ENCODE results near the gene AUH. TPM values are rescaled to one million over a fixed set of nuclear protein-coding genes. Genes with fewer than 3 reads are reported as not detected.

AUH gene
- total RNA-seq, 2 donors from 2014 or later = 71.5 to 85.8 TPM

GRCh38 chr9:91193087-91193657, 168.5 kb downstream of the AUH start:
- Mint-ChIP-seq H3K27ac (peak overlapping the region; percentile 99), H3K27me3 (ENCODE audit: low read depth) (no peaks in the 10 kb centered on the region), H3K4me3 (peak overlapping the region; percentile 78 to 87), H3K9me3 (peaks cover 5 to 15% of the 10 kb centered on the region in 2 donors), H3K4me1 (ENCODE audit: low read depth) (peaks cover 85% of the 10 kb centered on the region), H3K36me3 (ENCODE audit: insufficient read depth in 2 of 2) (peaks cover 15% of the 10 kb centered on the region in 2 donors)
- ATAC-seq (replicated peaks in 1 of 2) = peak; percentile 84 to 87
- DNase-seq = peak; percentile 90

GRCh38 chr9:91192381-91193086, 169.2 kb downstream of the AUH start:
- H3K27me3 Mint-ChIP-seq (ENCODE audit: low read depth) = no peaks in the 10 kb centered on the region
- H3K9me3 Mint-ChIP-seq = peaks cover 5 to 15% of the 10 kb centered on the region in 2 donors
- ATAC-seq (replicated peaks in 1 of 2) (no peak), DNase-seq (no peak)
- H3K4me1 Mint-ChIP-seq (ENCODE audit: low read depth) = peaks cover 81% of the 10 kb centered on the region
- H3K36me3 Mint-ChIP-seq (ENCODE audit: insufficient read depth in 2 of 2) = peaks cover 16 to 17% of the 10 kb centered on the region in 2 donors
- H3K4me3 Mint-ChIP-seq = peak overlapping the region; percentile 78 to 87
- peak overlapping the region; percentile 99 for H3K27ac Mint-ChIP-seq

GRCh38 chr9:91191411-91192380, 170.0 kb downstream of the AUH start:
- peaks cover 20 to 22% of the 10 kb centered on the region in 2 donors for H3K36me3 Mint-ChIP-seq (ENCODE audit: insufficient read depth in 2 of 2)

GRCh38 chr9:91190062-91190461, 171.7 kb downstream of the AUH start:
- no peaks in the 10 kb centered on the region for H3K27me3 Mint-ChIP-seq (ENCODE audit: low read depth)
- DNase-seq (no peak), ATAC-seq (replicated peaks in 1 of 2) (no peak)
- H3K27ac Mint-ChIP-seq = peak overlapping the region; percentile 55
- H3K4me1 Mint-ChIP-seq (ENCODE audit: low read depth) = peaks cover 80% of the 10 kb centered on the region
- peaks cover 5 to 13% of the 10 kb centered on the region in 2 donors for H3K9me3 Mint-ChIP-seq
- H3K36me3 Mint-ChIP-seq (ENCODE audit: insufficient read depth in 2 of 2) = peaks cover 20 to 22% of the 10 kb centered on the region in 2 donors
- H3K4me3 Mint-ChIP-seq = no peak overlapping the region

More at GRCh38 chr9:91191411-91192380, 170.0 kb downstream of the AUH start:
- H3K4me1 Mint-ChIP-seq (ENCODE audit: low read depth) = peaks cover 81% of the 10 kb centered on the region
- peak overlapping the region; percentile 99 for H3K27ac Mint-ChIP-seq
- H3K4me3 Mint-ChIP-seq = peak overlapping the region; percentile 54 to 79
- no peaks in the 10 kb centered on the region for H3K27me3 Mint-ChIP-seq (ENCODE audit: low read depth)
- no peak for DNase-seq
- ATAC-seq (replicated peaks in 1 of 2) = no peak
- peaks cover 5 to 15% of the 10 kb centered on the region in 2 donors for H3K9me3 Mint-ChIP-seq

- Mint-ChIP-seq H3K36me3 (ENCODE audit: insufficient read depth in 2 of 2) (peaks cover 16 to 19% of the 10 kb centered on the region in 2 donors), H3K4me3 (no peak overlapping the region), H3K27me3 (ENCODE audit: low read depth) (no peaks in the 10 kb centered on the region)
Observed at GRCh38 chr9:91188719-91189590, 172.8 kb downstream of the AUH start.

GRCh38 chr9:91187965-91188344, 173.8 kb downstream of the AUH start:
- H3K27ac Mint-ChIP-seq = peak overlapping the region; percentile 91
- no peak for ATAC-seq (replicated peaks in 1 of 2)
- no peak overlapping the region for H3K4me3 Mint-ChIP-seq
- H3K36me3 Mint-ChIP-seq (ENCODE audit: insufficient read depth in 2 of 2) = peaks cover 16 to 19% of the 10 kb centered on the region in 2 donors
- no peak for DNase-seq
- no peaks in the 10 kb centered on the region for H3K27me3 Mint-ChIP-seq (ENCODE audit: low read depth)
- H3K9me3 Mint-ChIP-seq = peaks cover 5 to 13% of the 10 kb centered on the region in 2 donors
- H3K4me1 Mint-ChIP-seq (ENCODE audit: low read depth) = peaks cover 64% of the 10 kb centered on the region

More at GRCh38 chr9:91188719-91189590, 172.8 kb downstream of the AUH start:
- Mint-ChIP-seq H3K27ac (peak overlapping the region; percentile 91), H3K9me3 (peaks cover 5 to 13% of the 10 kb centered on the region in 2 donors), H3K4me1 (ENCODE audit: low read depth) (peaks cover 71% of the 10 kb centered on the region)
- ATAC-seq (replicated peaks in 1 of 2) (no peak), DNase-seq (no peak)

GRCh38 chr9:91187311-91187964, 174.3 kb downstream of the AUH start:
- Mint-ChIP-seq H3K36me3 (ENCODE audit: insufficient read depth in 2 of 2) (peaks cover 16 to 19% of the 10 kb centered on the region in 2 donors), H3K27me3 (ENCODE audit: low read depth) (no peaks in the 10 kb centered on the region), H3K4me3 (peak overlapping the region; percentile 15 to 55), H3K9me3 (peaks cover 5 to 13% of the 10 kb centered on the region in 2 donors), H3K27ac (peak overlapping the region; percentile 85), H3K4me1 (ENCODE audit: low read depth) (peaks cover 63% of the 10 kb centered on the region)
- ATAC-seq (replicated peaks in 1 of 2) (no peak), DNase-seq (no peak)

- DNase-seq = no peak
Observed at GRCh38 chr9:91186632-91187108, 175.0 kb downstream of the AUH start.

GRCh38 chr9:91185193-91185886, 176.4 kb downstream of the AUH start:
- Mint-ChIP-seq H3K9me3 (peaks cover 5 to 11% of the 10 kb centered on the region in 2 donors), H3K27me3 (ENCODE audit: low read depth) (no peaks in the 10 kb centered on the region), H3K4me3 (no peak overlapping the region), H3K27ac (no peak overlapping the region), H3K4me1 (ENCODE audit: low read depth) (peaks cover 42% of the 10 kb centered on the region), H3K36me3 (ENCODE audit: insufficient read depth in 2 of 2) (peaks cover 16 to 19% of the 10 kb centered on the region in 2 donors)
- DNase-seq = no peak
- no peak for ATAC-seq (replicated peaks in 1 of 2)

More at GRCh38 chr9:91186632-91187108, 175.0 kb downstream of the AUH start:
- H3K4me3 Mint-ChIP-seq = peak overlapping the region; percentile 15 to 55
- H3K27ac Mint-ChIP-seq = peak overlapping the region; percentile 85
- peak; percentile 69 to 81 for ATAC-seq (replicated peaks in 1 of 2)
- H3K9me3 Mint-ChIP-seq = peaks cover 5 to 11% of the 10 kb centered on the region in 2 donors
- no peaks in the 10 kb centered on the region for H3K27me3 Mint-ChIP-seq (ENCODE audit: low read depth)
- peaks cover 55% of the 10 kb centered on the region for H3K4me1 Mint-ChIP-seq (ENCODE audit: low read depth)
- peaks cover 16 to 19% of the 10 kb centered on the region in 2 donors for H3K36me3 Mint-ChIP-seq (ENCODE audit: insufficient read depth in 2 of 2)

- ATAC-seq (replicated peaks in 1 of 2) = no peak
- no peak for DNase-seq
- no peak overlapping the region for H3K4me3 Mint-ChIP-seq
- H3K9me3 Mint-ChIP-seq = no peaks in the 10 kb centered on the region
- H3K27me3 Mint-ChIP-seq (ENCODE audit: low read depth) = no peaks in the 10 kb centered on the region
- peak overlapping the region; percentile 26 for H3K27ac Mint-ChIP-seq
- peaks cover 58% of the 10 kb centered on the region for H3K4me1 Mint-ChIP-seq (ENCODE audit: low read depth)
- H3K36me3 Mint-ChIP-seq (ENCODE audit: insufficient read depth in 2 of 2) = peaks cover 6 to 7% of the 10 kb centered on the region in 2 donors
Observed at GRCh38 chr9:91182429-91183225, 179.1 kb downstream of the AUH start.
